ENCODE results near the gene PLK1. TPM values are rescaled to one million over a fixed set of nuclear protein-coding genes. Genes with fewer than 3 reads are reported as not detected.

The PLK1 gene
- polyA plus RNA-seq, 1 donor from 2014 or later = 0.21 TPM

- Histone ChIP-seq H4K20me1 (ENCODE audit: insufficient read depth) (no peaks in the 10 kb centered on the region), H3K36me3 (ENCODE audit: insufficient read depth, low read length) (no peaks in the 10 kb centered on the region), H3K27ac (ENCODE audit: low read length) (no peak overlapping the region), H3K79me2 (replicated peaks; ENCODE audit: insufficient read depth, low read length) (no peaks in the 10 kb centered on the region), H2AFZ (ENCODE audit: low read depth, low read length) (no peak overlapping the region), H3K4me3 (ENCODE audit: low read length) (no peak overlapping the region), H3K4me2 (ENCODE audit: low read length) (no peak overlapping the region), H3K9me2 (ENCODE audit: insufficient read depth, low read length) (no peaks in the 10 kb centered on the region), H3F3A (ENCODE audit: insufficient read depth, low read length, poor library complexity, severe bottlenecking) (no peaks in the 10 kb centered on the region), H3K27me3 (ENCODE audit: insufficient read depth, low read depth, low read length) (no peaks in the 10 kb centered on the region), H3K9ac (ENCODE audit: low read length) (no peak overlapping the region), H3K9me3 (ENCODE audit: low read length) (no peaks in the 10 kb centered on the region)
- no peak for TF ChIP-seq CTCF (IDR thresholded peaks at IDR 0.05; ENCODE audit: poor library complexity, severe bottlenecking)
- TF ChIP-seq EZH2 (IDR thresholded peaks at IDR 0.05; ENCODE audit: borderline replicate concordance, insufficient read depth, low read length, poor library complexity, severe bottlenecking) = no peak
- no peak for TF ChIP-seq EP300 (conservative IDR thresholded peaks at IDR 0.05; ENCODE audit: poor library complexity, severe bottlenecking)
- TF ChIP-seq MXI1 (conservative IDR thresholded peaks at IDR 0.05; ENCODE audit: poor library complexity, severe bottlenecking) = no peak
- TF ChIP-seq REST (IDR thresholded peaks at IDR 0.05; ENCODE audit: borderline replicate concordance) = no peak
- no peak for TF ChIP-seq TAF1 (IDR thresholded peaks at IDR 0.05; ENCODE audit: low read depth)
- TF ChIP-seq SMC3 (conservative IDR thresholded peaks at IDR 0.05; ENCODE audit: poor library complexity) = no peak
- no peak for TF ChIP-seq RAD21 (conservative IDR thresholded peaks at IDR 0.05)
- TF ChIP-seq POLR2AphosphoS5 (IDR thresholded peaks at IDR 0.05) = no peak
Measured at GRCh38 chr16:23739516-23739915, 60.8 kb downstream of the PLK1 start.

Other genes with a start within 250 kb of the PLK1 start
- gene COG7, start 225.7 kb upstream of the PLK1 start, polyA plus RNA-seq = 16.1 and 16.2 TPM in 2 replicates
- 36.8 and 50.9 TPM in 2 replicates for gene GGA2, start 168.4 kb upstream of the PLK1 start, polyA plus RNA-seq
- gene EARS2, start 121.5 kb upstream of the PLK1 start, polyA plus RNA-seq = 22.2 and 45.7 TPM in 2 replicates
- 94.3 and 109 TPM in 2 replicates for gene UBFD1, start 121.2 kb upstream of the PLK1 start, polyA plus RNA-seq
- gene NDUFAB1, start 82.6 kb upstream of the PLK1 start, polyA plus RNA-seq = 428 and 492 TPM in 2 replicates
- 6.5 and 7.4 TPM in 2 replicates for gene PALB2, start 37.6 kb upstream of the PLK1 start, polyA plus RNA-seq
- 63.7 and 65.8 TPM in 2 replicates for gene DCTN5, start 37.4 kb upstream of the PLK1 start, polyA plus RNA-seq
- gene ERN2, start 34.3 kb downstream of the PLK1 start, polyA plus RNA-seq = not detected in 2 replicates
- not detected in 2 replicates for gene CHP2, start 76.1 kb downstream of the PLK1 start, polyA plus RNA-seq
- gene PRKCB, start 157.1 kb downstream of the PLK1 start, polyA plus RNA-seq = 27.6 and 30.0 TPM in 2 replicates

Measured in neural cell (in vitro differentiated cells).